ENCODE data around the gene TMEM52. TPM values are rescaled to one million over a fixed set of nuclear protein-coding genes. Genes with fewer than 3 reads are reported as not detected.

The TMEM52 gene
- total and polyA plus RNA-seq, 9 of the 15 experiments (the other 6 are each of a cell fraction or from before 2014, with no cell fraction given), result 0.37 to 22.5 (median 6.8) TPM

GRCh38 chr1:1918901-1919303 is at the start of gene TMEM52 (continued):
- TF ChIP-seq DEAF1 (CRISPR knock-in tag; IDR thresholded peaks at IDR 0.05), result no peak
- peak in 2 of 3 experiments; percentile 72 to 83 for TF ChIP-seq YY1 (IDR thresholded peaks at IDR 0.05; ENCODE audit: borderline replicate concordance in 1 of 3, control insufficient read depth in 1 of 3, extremely low read depth in 1 of 3, insufficient read depth in 3 of 3, insufficient read length in 1 of 3, insufficient replicate concordance in 2 of 3, low read depth in 1 of 3, low read length in 2 of 3)
- TF ChIP-seq, protein P1, sequence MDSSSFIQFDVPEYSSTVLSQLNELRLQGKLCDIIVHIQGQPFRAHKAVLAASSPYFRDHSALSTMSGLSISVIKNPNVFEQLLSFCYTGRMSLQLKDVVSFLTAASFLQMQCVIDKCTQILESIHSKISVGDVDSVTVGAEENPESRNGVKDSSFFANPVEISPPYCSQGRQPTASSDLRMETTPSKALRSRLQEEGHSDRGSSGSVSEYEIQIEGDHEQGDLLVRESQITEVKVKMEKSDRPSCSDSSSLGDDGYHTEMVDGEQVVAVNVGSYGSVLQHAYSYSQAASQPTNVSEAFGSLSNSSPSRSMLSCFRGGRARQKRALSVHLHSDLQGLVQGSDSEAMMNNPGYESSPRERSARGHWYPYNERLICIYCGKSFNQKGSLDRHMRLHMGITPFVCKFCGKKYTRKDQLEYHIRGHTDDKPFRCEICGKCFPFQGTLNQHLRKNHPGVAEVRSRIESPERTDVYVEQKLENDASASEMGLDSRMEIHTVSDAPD (CRISPR knock-in tag; IDR thresholded peaks at IDR 0.05), result no peak
- TF ChIP-seq ZBTB40 (IDR thresholded peaks at IDR 0.05), result 0 out of 2 replicates have a peak, but pooled peaks have one; percentile 25
- no peak for TF ChIP-seq ZBTB40 (CRISPR knock-in tag; IDR thresholded peaks at IDR 0.05)
- TF ChIP-seq, protein P2, sequence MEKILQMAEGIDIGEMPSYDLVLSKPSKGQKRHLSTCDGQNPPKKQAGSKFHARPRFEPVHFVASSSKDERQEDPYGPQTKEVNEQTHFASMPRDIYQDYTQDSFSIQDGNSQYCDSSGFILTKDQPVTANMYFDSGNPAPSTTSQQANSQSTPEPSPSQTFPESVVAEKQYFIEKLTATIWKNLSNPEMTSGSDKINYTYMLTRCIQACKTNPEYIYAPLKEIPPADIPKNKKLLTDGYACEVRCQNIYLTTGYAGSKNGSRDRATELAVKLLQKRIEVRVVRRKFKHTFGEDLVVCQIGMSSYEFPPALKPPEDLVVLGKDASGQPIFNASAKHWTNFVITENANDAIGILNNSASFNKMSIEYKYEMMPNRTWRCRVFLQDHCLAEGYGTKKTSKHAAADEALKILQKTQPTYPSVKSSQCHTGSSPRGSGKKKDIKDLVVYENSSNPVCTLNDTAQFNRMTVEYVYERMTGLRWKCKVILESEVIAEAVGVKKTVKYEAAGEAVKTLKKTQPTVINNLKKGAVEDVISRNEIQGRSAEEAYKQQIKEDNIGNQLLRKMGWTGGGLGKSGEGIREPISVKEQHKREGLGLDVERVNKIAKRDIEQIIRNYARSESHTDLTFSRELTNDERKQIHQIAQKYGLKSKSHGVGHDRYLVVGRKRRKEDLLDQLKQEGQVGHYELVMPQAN (IDR thresholded peaks at IDR 0.05; ENCODE audit: borderline replicate concordance), result 0 out of 2 replicates have a peak, but pooled peaks have one; percentile 25
- no peak for TF ChIP-seq CC2D1A (IDR thresholded peaks at IDR 0.05)
- no peak for TF ChIP-seq BCOR (IDR thresholded peaks at IDR 0.05)
- peak; percentile 87 for TF ChIP-seq TBP (optimal IDR thresholded peaks at IDR 0.05; ENCODE audit: low read depth, low read length)
- no peak for TF ChIP-seq ETV5 (CRISPR knock-in tag; IDR thresholded peaks at IDR 0.05; ENCODE audit: low read depth)
- TF ChIP-seq ZNF311 (CRISPR knock-in tag; IDR thresholded peaks at IDR 0.05), result no peak
- TF ChIP-seq, protein P3, sequence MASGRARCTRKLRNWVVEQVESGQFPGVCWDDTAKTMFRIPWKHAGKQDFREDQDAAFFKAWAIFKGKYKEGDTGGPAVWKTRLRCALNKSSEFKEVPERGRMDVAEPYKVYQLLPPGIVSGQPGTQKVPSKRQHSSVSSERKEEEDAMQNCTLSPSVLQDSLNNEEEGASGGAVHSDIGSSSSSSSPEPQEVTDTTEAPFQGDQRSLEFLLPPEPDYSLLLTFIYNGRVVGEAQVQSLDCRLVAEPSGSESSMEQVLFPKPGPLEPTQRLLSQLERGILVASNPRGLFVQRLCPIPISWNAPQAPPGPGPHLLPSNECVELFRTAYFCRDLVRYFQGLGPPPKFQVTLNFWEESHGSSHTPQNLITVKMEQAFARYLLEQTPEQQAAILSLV (tag; IDR thresholded peaks at IDR 0.05), result no peak
- TF ChIP-seq NFRKB (IDR thresholded peaks at IDR 0.05; ENCODE audit: low read depth), result no peak

Data from K562 (cell line).